PC-3 (cell line): ENCODE results near the gene DLG4. TPM values are rescaled to one million over a fixed set of nuclear protein-coding genes. Genes with fewer than 3 reads are reported as not detected.

Experiments
- ATAC-seq: fragments of 200-7000 bp; cut with Tn5 transposase; 2 replicates; pipeline ENCODE4 v1.9.1; 2020; ENCODE audit warnings: mild to moderate bottlenecking, moderate library complexity
- BruUV-seq: library from RNA; stranded (reverse); fragments of 400-500 nt; replicated peaks from 2 replicates; lab custom pipeline; 2021; lab: Mats Ljungman, UMichigan
- CTCF ChIA-PET: fragments of 300-600 bp; sonication (Branson Sonifier 250); formaldehyde crosslinking; loops from one replicate; lab custom pipeline; 2022; ENCODE audit warnings: antibody characterized with exemption; lab: Charles Lee
- POLR2A ChIA-PET: fragments of 300-600 bp; sonication (Branson Sonifier 250); formaldehyde crosslinking; loops from one replicate; lab custom pipeline; 2022; ENCODE audit warnings: antibody characterized with exemption; ENCODE audit not compliant: unreplicated experiment; lab: Charles Lee
- DNase-seq: peaks from one replicate; pipeline ENCODE4 v3.0.0-alpha.2; 2015
- H2AFZ ChIP-seq: fragments of 300-600 bp; sonication (generic); 2 replicates; pipeline ENCODE4 v1.6.0; 2016; ENCODE audit warnings: antibody characterized with exemption, low read length
- H3F3A ChIP-seq: fragments of 300-600 bp; sonication (generic); one replicate; pipeline ENCODE4 v1.6.0; 2017; ENCODE audit warnings: antibody characterized with exemption, low read length, control low read depth, mild to moderate bottlenecking; ENCODE audit not compliant: unreplicated experiment
- H3K27ac ChIP-seq: fragments of 300-600 bp; sonication (generic); 2 replicates; pipeline ENCODE4 v1.5.1; 2016; ENCODE audit warnings: mild to moderate bottlenecking, low read length
- H3K27me3 ChIP-seq: fragments of 300-600 bp; sonication (generic); 2 replicates; pipeline ENCODE4 v1.6.1; 2016; ENCODE audit warnings: low read length, mixed read lengths
- H3K36me3 ChIP-seq: fragments of 300-600 bp; sonication (generic); 2 replicates; pipeline ENCODE4 v1.6.1; 2016; ENCODE audit warnings: low read depth, mixed run types, low read length, mixed read lengths
- H3K4me1 ChIP-seq: fragments of 300-600 bp; sonication (generic); 2 replicates; pipeline ENCODE4 v1.5.1; 2016; ENCODE audit warnings: low read length; ENCODE audit not compliant: insufficient read depth
- H3K4me2 ChIP-seq: fragments of 300-600 bp; sonication (generic); 2 replicates; pipeline ENCODE4 v1.6.0; 2016; ENCODE audit warnings: low read length
- H3K4me3 ChIP-seq: fragments of 300-600 bp; sonication (generic); 2 replicates; pipeline ENCODE4 v1.5.1; 2016; ENCODE audit warnings: mild to moderate bottlenecking, low read length, mixed read lengths
- H3K79me2 ChIP-seq: fragments of 300-600 bp; sonication (generic); 2 replicates; pipeline ENCODE4 v1.6.1; 2017; ENCODE audit warnings: low read length, mixed read lengths
- H3K9ac ChIP-seq: fragments of 300-600 bp; sonication (generic); 2 replicates; pipeline ENCODE4 v1.6.0; 2016; ENCODE audit warnings: mild to moderate bottlenecking, low read length
- H3K9me2 ChIP-seq: fragments of 300-600 bp; sonication (generic); replicated peaks from 2 replicates; pipeline ENCODE4 v1.6.1; 2016; ENCODE audit warnings: mixed run types, low read length, mixed read lengths
- H3K9me3 ChIP-seq: fragments of 300-600 bp; sonication (generic); 2 replicates; pipeline ENCODE4 v1.6.1; 2016; ENCODE audit warnings: low read length, mixed read lengths
- H4K20me1 ChIP-seq: fragments of 300-600 bp; sonication (generic); 2 replicates; pipeline ENCODE4 v1.6.1; 2016; ENCODE audit warnings: low read length, mixed read lengths
- CTCF ChIP-seq: fragments of 300-600 bp; sonication (generic); conservative IDR thresholded peaks from 2 replicates; pipeline ENCODE4 v1.5.1; 2017; ENCODE audit warnings: antibody characterized with exemption, low read depth, mild to moderate bottlenecking, low read length
- EZH2 ChIP-seq: fragments of 300-600 bp; sonication (generic); IDR thresholded peaks from one replicate; pipeline ENCODE4 v1.6.1; 2017; ENCODE audit warnings: antibody characterized with exemption, mild to moderate bottlenecking, low read length; ENCODE audit not compliant: unreplicated experiment
- EZH2phosphoT487 ChIP-seq: fragments of 300-600 bp; sonication (generic); IDR thresholded peaks from 2 replicates; pipeline ENCODE4 v1.6.1; 2018; ENCODE audit warnings: mild to moderate bottlenecking, antibody characterized with exemption, low read length, borderline replicate concordance
- intact Hi-C: fragments of 100-400 bp; cut with micrococcal nuclease; formaldehyde crosslinking; loops from 2 replicates; pipeline ENCODE4 v1.9.0; 2023
- total RNA-seq: library from RNA; depleted of rRNA; stranded (reverse); fragments of >200 nt; gene quantifications from 2 replicates; pipeline ENCODE4 v1.2.3, GENCODE V29; 2014

The DLG4 gene
- total RNA-seq, 1 experiment from 2014 or later: 6.5 TPM

GRCh38 chr17:7156342-7156940, 63.2 kb downstream of the DLG4 start:
- ATAC-seq (no peak), DNase-seq (no peak)
- Histone ChIP-seq H3F3A (no peaks in the 10 kb centered on the region), H3K36me3 (no peaks in the 10 kb centered on the region), H3K9me2 (no peaks in the 10 kb centered on the region), H3K9ac (no peak overlapping the region), H4K20me1 (no peaks in the 10 kb centered on the region), H3K4me3 (no peak overlapping the region), H3K27me3 (no peaks in the 10 kb centered on the region), H3K9me3 (no peaks in the 10 kb centered on the region), H3K4me1 (no peaks in the 10 kb centered on the region), H2AFZ (no peak overlapping the region), H3K4me2 (no peak overlapping the region), H3K79me2 (no peaks in the 10 kb centered on the region), H3K27ac (no peak overlapping the region)
- CTCF ChIA-PET: interaction anchor here (0.6 kb wide), 1 partner anchor 26 kb away, joined by 6 read pairs; no protein-coding TSS in a partner anchor
- TF ChIP-seq EZH2phosphoT487 (no peak), CTCF (no peak), EZH2 (no peak)
- intact Hi-C loops: no loop called here
- no TSS peak for BruUV-seq
- POLR2A ChIA-PET: no interaction called here

- H3K4me1 ChIP-seq: no peaks in the 10 kb centered on the region
- TF ChIP-seq CTCF: no peak
- no peak for TF ChIP-seq EZH2
- TF ChIP-seq EZH2phosphoT487: no peak
- no peak overlapping the region for H2AFZ ChIP-seq
- no peak overlapping the region for H3K4me2 ChIP-seq
- no TSS peak for BruUV-seq
- H3K9me3 ChIP-seq: no peaks in the 10 kb centered on the region
- ChIA-PET CTCF (interaction anchor here (0.5 kb wide), 1 partner anchor 67 kb away, joined by 3 read pairs; no protein-coding TSS in a partner anchor), POLR2A (no interaction called here)
- no peaks in the 10 kb centered on the region for H4K20me1 ChIP-seq
- H3K9ac ChIP-seq: no peak overlapping the region
- no peak overlapping the region for H3K27ac ChIP-seq
- ATAC-seq (peak; percentile 37; the same call in 1 of the 2 replicates), DNase-seq (no peak)
- no peaks in the 10 kb centered on the region for H3K9me2 ChIP-seq
- no peaks in the 10 kb centered on the region for H3F3A ChIP-seq
- no peaks in the 10 kb centered on the region for H3K79me2 ChIP-seq
- no peaks in the 10 kb centered on the region for H3K27me3 ChIP-seq
- H3K36me3 ChIP-seq: no peaks in the 10 kb centered on the region
- no peak overlapping the region for H3K4me3 ChIP-seq
- intact Hi-C loops: no loop called here
These were observed 71.9 kb downstream of the DLG4 start for GRCh38 chr17:7147772-7148171.

- intact Hi-C loops: no loop called here
- DNase-seq (no peak), ATAC-seq (no peak)
- Histone ChIP-seq H3K9ac (no peak overlapping the region), H3K4me2 (no peak overlapping the region), H3K27me3 (no peaks in the 10 kb centered on the region), H3F3A (no peaks in the 10 kb centered on the region), H3K4me3 (no peak overlapping the region), H3K4me1 (peaks cover 11% of the 10 kb centered on the region), H3K79me2 (no peaks in the 10 kb centered on the region), H2AFZ (no peak overlapping the region), H3K36me3 (no peaks in the 10 kb centered on the region), H4K20me1 (no peaks in the 10 kb centered on the region), H3K9me2 (no peaks in the 10 kb centered on the region), H3K27ac (no peak overlapping the region), H3K9me3 (no peaks in the 10 kb centered on the region)
- TF ChIP-seq CTCF: no peak
- no peak for TF ChIP-seq EZH2
- TF ChIP-seq EZH2phosphoT487: no peak
- BruUV-seq: no TSS peak
- ChIA-PET CTCF (interaction anchor here (0.6 kb wide), 1 partner anchor 99 kb away, joined by 7 read pairs; no protein-coding TSS in a partner anchor), POLR2A (no interaction called here)
These were observed 73.5 kb downstream of the DLG4 start for GRCh38 chr17:7146115-7146514.
